Endometrial microvascular endothelial cells (primary cell): ENCODE data around the gene DPH3. TPM values are rescaled to one million over a fixed set of nuclear protein-coding genes. Genes with fewer than 3 reads are reported as not detected.

Experiments
- total RNA-seq: library from RNA; depleted of rRNA; stranded (reverse); fragments of >200 nt; gene quantifications from one replicate; pipeline ENCODE4 v1.2.3, GENCODE V29; 2015; ENCODE audit errors: inconsistent ontology term

The DPH3 gene
- total RNA-seq, 1 donor from 2014 or later: 23.2 TPM

Other genes with a start within 250 kb of the DPH3 start
- gene GALNT15, start 90.3 kb downstream of the DPH3 start, total RNA-seq: 17.0 TPM
- 8.2 TPM for gene OXNAD1, start 269 bp upstream of the DPH3 start, total RNA-seq
- 50.2 TPM for gene RFTN1, start 248.8 kb upstream of the DPH3 start, total RNA-seq